ENCODE measurements around the gene RAB3C.
A peak's percentile ranks its signal among the peaks of the same experiment; 100 is the strongest.

Gene RAB3C

DNA sequence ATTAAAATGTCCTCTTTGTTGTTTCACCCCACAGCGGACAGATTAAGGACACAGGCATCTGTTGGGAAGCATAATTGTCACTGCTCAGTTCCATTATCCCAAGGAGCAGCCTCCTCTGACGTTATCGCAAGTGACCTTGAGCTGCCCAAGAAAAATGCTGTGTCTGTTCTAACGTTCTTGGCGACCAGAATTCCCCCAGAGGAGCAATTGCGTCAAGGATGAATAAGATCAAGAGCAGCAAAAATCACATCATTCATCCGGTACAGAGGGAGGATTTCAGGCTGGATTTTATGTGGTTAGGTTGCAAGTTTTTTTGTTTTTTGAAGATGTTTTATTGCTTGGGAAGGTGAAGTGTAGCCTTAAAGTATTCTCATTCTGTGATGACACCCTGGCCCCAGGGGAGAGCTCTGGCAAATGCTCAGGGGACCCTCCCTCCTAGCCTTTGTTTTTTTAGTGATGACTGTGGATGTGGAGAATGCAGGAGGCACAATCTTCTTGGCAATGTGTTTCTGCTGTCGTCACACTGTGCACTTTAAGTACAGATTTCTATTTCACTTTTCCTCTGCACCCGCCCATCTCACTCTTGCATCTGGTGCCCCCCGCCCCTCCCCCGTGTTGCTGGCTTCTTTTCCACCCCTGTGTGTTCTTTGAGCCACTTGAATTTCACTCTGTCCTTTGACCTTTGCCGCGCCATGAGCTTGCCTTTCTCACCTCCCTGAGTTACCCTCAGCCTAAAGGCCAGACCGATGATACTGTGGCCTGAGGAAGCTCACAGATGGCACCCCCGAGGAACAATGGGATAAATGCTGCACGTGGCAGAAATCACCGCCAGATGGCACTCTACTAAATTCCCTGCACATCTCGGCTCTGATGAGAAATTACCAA, 308.5 kb downstream of the RAB3C start:
- peak; percentile 51 for DNase-seq

DNA sequence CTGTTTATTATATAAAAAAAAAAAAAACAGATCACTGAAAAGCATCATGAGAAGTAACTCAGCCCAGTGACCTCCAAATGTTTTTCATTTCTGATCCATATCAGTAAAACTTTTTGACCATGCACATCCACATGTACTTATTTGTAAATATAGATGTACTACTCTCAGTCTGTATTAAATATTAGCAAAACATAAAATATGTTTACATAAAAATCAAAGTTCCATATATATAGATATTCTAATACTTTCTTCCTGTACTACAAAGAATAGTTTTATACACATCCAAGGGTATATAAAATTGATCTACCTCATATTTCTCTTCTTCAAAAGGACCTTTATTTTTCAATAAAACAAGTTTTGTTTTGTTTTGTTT, 309.1 kb downstream of the RAB3C start:
- no peak for DNase-seq

DNA sequence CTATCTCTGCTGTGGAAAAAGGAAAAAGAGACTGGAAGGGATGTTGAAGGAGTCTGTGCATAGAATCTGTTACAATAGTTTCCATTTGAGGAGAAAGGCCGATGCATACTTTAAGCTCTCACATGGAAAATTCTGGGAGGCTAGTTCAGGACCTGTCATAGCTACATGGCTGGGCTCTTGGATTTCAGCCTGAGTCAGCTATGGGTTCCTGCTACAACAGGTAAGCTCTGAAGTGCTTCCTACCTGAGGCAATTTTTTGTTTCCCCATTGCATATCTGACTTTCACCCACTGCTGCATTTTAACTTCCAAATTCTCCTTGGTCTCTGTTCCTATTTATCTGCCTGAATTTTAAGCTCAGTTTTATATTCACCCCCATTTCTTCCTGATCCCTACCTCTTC, 310.7 kb downstream of the RAB3C start:
- DNase-seq = no peak

DNA sequence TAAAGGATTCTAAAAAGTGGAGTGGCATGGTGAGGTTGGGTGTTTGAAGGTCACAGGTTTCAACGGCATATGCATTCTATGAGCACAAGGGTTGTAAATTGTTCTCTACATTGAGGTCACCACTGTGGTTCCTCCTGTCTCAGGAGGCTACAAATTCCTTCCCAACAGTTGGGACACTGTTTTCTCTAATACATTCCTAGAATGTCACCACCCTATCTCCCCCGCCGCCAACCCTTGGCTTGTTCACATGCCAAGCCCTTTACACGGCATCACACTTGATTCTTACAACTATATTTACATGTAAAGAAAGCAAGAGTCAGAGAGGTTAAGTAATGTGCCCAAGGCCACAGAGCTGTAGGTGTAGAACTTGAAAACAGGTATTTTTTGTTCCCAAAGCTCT, 315.1 kb downstream of the RAB3C start:
- DNase-seq = no peak

DNA sequence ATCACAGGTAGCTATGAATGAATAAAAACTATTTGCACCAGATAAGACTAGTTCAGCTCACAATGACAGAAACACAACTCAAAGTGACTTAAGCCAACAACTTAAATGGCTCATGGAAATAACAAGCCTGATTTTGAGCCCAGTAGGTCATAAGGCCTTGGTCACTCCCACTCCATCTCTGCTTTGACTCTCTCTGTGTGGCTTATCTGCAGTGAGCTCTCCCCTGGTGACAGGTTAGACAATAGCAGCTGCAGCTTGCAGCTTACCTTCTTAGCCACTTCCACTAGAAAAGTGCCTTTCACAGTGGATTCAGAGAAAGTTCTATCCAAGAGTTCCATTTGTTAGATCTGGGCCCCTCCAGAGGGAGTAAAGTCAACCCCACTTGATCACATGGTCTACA, 315.7 kb downstream of the RAB3C start:
- no peak for DNase-seq

DNA sequence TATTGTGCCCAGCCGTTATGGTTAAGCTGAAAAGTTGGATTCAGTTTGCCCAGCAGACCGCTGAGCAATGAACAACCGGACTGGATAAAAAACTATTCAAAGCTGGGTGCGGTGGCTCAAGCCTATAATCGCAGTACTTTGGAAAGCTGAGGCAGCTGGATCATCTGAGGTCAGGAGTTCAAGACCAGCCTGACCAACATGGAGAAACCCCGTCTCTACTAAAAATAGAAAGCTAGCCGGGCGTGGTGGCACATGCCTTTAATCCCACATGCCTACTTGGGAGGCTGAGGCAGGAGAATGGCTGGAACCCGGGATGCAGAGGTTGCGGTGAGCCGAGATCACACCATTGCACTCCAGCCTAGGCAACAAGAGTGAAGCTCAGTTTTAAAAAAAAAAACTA, 318.4 kb downstream of the RAB3C start:
- no peak for DNase-seq

DNA sequence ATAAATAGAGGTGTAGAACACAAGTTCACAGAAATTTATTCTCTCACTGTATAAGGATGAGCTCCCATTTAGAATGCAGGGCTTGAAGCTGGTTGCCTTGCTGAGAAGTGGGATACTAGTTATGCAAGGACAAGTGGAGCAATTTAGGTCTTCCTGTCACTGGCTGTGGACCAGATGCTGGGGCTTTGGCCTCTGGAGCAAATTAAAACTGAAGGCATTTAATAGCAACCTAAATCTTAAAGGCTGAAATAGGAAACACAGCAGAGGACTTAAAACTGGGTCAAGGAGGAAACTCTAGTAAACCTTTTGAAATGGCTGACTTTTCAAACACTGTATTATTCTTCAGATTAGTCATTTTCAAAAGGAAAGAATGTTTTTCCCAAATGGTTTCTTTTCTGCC, 319.4 kb downstream of the RAB3C start:
- DNase-seq = no peak

DNA sequence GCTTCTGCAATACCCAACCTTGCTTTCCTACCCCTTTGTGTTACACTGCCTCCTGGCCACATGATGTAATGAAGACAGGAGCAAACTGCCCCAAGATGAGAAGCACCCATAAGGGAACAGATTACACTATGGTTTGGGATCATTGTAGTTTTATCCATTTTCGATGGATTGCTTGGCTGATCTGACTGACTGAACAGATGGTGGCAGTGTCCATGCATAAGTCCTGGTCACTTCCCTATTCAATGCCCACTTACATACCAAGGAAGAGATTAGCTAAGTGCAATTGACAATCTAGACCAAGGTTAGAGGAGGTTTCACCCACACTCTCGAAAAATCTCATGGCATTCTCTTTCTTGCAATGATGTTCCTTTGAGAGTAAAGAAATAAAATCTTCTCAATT, 319.9 kb downstream of the RAB3C start:
- no peak for DNase-seq

DNA sequence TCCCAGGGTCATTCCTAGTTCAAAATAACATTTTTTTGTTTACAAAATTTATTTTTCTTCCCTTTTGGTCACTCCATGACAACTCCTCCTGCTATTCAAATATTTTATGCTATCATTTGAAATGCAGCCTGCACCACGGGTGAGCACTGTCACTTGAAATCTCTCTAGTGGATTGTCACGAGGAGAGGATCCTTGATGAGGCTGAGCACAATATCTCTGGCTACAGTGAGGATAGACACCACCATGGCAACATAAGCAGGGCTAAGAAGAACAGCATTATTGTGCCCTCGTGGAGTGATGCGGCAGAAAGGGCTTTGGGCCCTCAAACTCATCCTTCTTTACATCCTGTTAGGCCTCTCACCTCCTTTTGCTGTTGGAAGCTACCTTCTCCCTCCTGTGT, 321.9 kb downstream of the RAB3C start:
- no peak for DNase-seq

DNA sequence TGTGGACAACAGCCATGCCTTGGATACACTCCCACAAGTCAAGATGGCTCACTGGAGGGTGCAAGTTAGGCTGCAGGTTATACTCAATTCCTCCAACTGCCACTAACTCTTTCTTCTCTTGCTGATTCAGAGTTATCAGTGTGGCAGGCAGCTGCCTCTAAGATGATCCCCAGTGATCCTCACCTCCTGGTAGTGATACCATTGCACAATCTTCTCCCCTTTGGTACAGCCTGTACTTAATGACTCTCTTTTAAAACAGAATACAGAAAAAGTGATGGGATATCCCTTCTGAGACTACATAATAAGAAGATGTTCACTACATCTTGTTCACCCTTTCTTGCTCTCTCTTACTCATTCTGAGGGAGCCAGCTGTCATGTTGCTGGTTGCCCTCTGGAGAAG, 323.1 kb downstream of the RAB3C start:
- DNase-seq = no peak

Data from activated T-cell treated with anti-CD3 and anti-CD28 coated beads for 4 hours (primary cell).